HG02678 (cell line): ENCODE results near the gene ARHGAP25.

Experiments
- ATAC-seq: cut with Tn5 transposase; IDR thresholded peaks from one replicate; pipeline ENCODE4 v1.9.1; 2021; ENCODE audit warnings: mild to moderate bottlenecking, moderate library complexity; ENCODE audit not compliant: unreplicated experiment

ARHGAP25 gene

GRCh38 chr2:68857855-68858456 is 123.3 kb downstream of the ARHGAP25 start:
- ATAC-seq: no peak

GRCh38 chr2:68860111-68860510 is 125.5 kb downstream of the ARHGAP25 start:
- ATAC-seq: no peak

DNA sequence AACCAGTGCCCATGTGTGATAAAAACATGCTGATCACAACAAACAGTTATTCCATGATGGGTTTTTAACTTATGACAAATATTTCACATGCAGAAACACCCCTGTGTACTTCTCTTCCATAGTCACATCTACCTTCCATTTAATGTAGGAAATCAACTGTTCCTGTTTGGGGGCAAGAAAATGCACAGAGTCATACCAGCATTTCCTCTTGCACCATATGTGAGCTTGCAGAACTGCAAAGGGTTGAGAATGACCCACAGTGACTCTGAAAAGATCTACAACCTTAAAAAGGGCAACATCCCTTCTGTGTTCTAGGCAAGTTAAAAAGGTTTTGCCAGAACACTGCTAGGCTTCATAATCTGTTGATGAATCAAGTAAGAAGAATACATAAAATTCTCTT is 126.7 kb downstream of the ARHGAP25 start:
- no peak for ATAC-seq

DNA sequence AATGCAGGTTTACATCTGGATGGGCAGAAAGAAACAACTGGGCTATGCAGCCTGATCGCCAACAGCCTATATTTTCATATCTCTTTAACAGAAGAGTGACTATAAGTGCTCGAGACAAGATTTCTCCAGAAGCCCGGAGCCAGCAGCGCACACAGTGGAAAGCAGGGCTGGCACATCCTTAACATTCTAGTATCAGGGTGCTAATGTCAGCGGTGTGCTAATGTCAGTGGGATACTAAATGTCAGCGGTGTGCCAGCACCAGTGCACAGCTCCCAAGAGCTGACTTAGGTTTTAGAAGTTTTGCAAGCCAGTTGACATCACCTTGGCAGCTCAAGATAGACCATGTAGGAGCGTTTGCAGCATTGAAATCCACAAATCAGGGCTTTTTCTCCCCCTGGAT is 128.3 kb downstream of the ARHGAP25 start:
- ATAC-seq: no peak

DNA sequence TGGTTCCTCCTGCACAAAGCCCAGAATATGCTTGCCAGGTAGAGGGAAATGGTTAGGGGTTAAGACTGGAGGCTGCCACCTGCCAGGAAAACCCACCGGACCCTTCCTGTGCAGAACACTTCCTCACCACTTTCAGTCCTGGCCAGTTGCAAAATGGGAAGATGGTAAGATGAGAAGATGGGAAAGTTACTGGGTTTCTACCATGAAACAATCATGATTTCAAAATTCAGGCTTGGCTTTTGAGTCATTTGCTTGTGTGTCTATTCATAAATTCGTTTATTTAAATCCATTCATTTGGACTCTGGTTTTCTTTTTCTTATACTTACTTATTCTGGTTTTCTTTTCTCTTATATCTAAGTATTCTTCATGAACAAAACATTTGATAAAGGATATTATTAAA is 129.4 kb downstream of the ARHGAP25 start:
- ATAC-seq: no peak

DNA sequence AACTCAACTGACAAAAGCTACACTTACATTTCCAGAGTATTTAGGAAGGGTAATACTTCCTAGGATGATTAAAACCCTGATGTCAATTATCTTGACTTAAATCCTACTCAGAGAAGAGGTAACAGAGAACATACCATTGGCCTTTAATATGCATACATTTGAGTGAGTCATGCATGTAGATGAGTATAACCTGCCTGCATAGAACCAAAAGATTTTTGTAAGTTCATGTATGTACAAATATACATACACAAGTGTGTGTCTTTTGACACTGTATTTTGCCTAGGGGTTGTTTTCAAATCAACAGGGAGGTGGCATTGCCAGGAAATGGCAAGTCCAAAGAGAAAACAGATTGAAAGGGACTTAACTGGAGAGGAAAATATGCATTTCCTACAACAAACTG is 130.5 kb downstream of the ARHGAP25 start:
- no peak for ATAC-seq

- ATAC-seq: no peak
Measured at GRCh38 chr2:68870215-68870614, 135.6 kb downstream of the ARHGAP25 start.

DNA sequence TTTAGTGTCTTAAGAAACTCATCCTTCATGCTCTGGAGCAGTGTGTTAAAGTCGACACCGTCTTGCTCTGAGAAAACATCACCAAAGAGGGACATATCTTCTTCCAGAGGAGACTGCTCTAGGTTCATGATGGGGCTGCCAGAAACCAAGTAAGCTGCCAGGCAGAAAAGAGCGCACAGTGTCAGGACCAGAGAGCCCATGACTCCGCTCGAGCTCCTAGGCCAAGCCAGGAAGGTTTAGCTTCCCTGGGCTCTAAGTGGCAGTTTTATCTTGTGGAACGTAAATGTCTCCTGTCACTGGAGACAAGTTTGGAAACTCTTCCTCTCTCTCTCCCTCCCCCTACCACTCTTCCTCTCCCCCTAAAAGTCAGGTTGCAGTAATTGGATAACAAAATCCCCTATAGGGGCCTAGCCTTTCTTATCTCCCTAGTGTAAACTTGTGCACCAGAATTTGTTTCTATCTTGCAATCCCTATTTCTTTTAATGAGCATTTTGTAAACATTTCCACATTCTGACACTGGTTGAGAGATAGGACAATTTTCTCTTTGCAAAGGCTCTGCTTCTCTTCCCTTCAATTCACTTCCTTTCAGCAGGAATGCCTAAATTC is 136.7 kb downstream of the ARHGAP25 start, which contains the start of gene BMP10:
Gene BMP10, minus strand, starts transcription at position 239 of the 606 bp plus-strand sequence. Its CDS starts 39 bp downstream, at position 200.
- ATAC-seq: no peak
